ENCODE data around the gene MEI1. TPM values are rescaled to one million over a fixed set of nuclear protein-coding genes. Genes with fewer than 3 reads are reported as not detected.
"Not testable (repeated sequence)": the region's sequence is repeated elsewhere in the genome, so short reads cannot be mapped to it uniquely, and the experiment has no call there.

MEI1 gene
- total RNA-seq, 2 experiments from 2014 or later = 27.7 to 28.4 TPM

DNA sequence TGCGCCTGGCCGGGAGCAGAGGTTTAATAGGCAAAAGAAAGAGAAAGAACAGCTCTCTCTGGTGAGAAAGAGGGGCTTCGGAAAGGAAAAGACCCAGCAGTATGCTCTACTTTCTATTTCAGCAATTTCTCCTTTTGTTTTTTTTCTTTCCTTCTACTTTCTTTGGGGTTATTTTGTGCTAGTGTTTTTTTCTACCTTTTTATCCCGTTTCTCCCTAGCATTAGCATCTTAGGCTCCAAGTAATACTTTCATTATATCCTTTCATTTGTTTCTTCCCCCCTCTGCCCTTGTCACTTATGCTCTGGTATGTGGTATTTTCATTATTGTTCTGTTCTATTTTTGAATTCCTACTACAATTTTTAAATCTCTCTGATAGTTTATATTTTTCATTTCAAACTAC is 15.1 kb upstream of the MEI1 start:
- Mint-ChIP-seq H3K27ac (peak overlapping the region; percentile 60), H3K27me3 (no peaks in the 10 kb centered on the region), H3K4me1 (ENCODE audit: low read depth) (peaks cover 27% of the 10 kb centered on the region), H3K9me3 (no peaks in the 10 kb centered on the region), H3K36me3 (ENCODE audit: low read depth) (peaks cover 39% of the 10 kb centered on the region), H3K4me3 (no peak overlapping the region)
- no peak for TF ChIP-seq CTCF (IDR thresholded peaks at IDR 0.05)
- ATAC-seq = no peak
- DNase-seq = no peak
- CTCF ChIA-PET = interaction anchor here (1.4 to 4.1 kb wide), 2 partner anchors 14 to 17 kb away, joined by 8 to 23 read pairs; no protein-coding TSS in a partner anchor
- intact Hi-C loops (cut with micrococcal nuclease) = no loop called here
- POLR2A ChIA-PET = interaction anchor here (0.6 to 1.0 kb wide), 3 partner anchors 10 to 397 kb away, joined by 3 to 4 read pairs (median 3); no protein-coding TSS in a partner anchor

- DNase-seq, H3K9me3 Mint-ChIP-seq, ATAC-seq, H3K27me3 Mint-ChIP-seq: not testable (repeated sequence)
- H3K27ac Mint-ChIP-seq = peak overlapping the region; percentile 95
- H3K4me3 Mint-ChIP-seq = peak overlapping the region; percentile 91
- ChIA-PET CTCF (interaction anchor here (4.0 to 4.1 kb wide), 2 partner anchors 11 to 20 kb away, joined by 23 to 44 read pairs; partner anchors contain the start of gene MEI1), POLR2A (interaction anchor here (0.8 to 4.1 kb wide), 3 partner anchors 11 to 238 kb away, joined by 3 to 34 read pairs (median 3); partner anchors contain the start of gene MEI1)
- peaks cover 33% of the 10 kb centered on the region for H3K4me1 Mint-ChIP-seq (ENCODE audit: low read depth)
- intact Hi-C loops (cut with micrococcal nuclease) = loop anchor here (5.0 kb wide), 1 partner anchor 95 kb away; no protein-coding TSS in a partner anchor
- peaks cover 22% of the 10 kb centered on the region for H3K36me3 Mint-ChIP-seq (ENCODE audit: low read depth)
Measured at GRCh38 chr22:41686890-41687289, 12.4 kb upstream of the MEI1 start.

- Mint-ChIP-seq H3K4me1 (ENCODE audit: low read depth) (peaks cover 29% of the 10 kb centered on the region), H3K27me3 (no peaks in the 10 kb centered on the region), H3K27ac (peak overlapping the region; percentile 95), H3K9me3 (no peaks in the 10 kb centered on the region), H3K36me3 (ENCODE audit: low read depth) (peaks cover 17% of the 10 kb centered on the region), H3K4me3 (peak overlapping the region; percentile 91)
- intact Hi-C loops (cut with micrococcal nuclease) = loop anchor here (5.0 kb wide), 1 partner anchor 94 kb away; no protein-coding TSS in a partner anchor
- no peak for TF ChIP-seq CTCF (IDR thresholded peaks at IDR 0.05)
- ATAC-seq = peak; percentile 11
- POLR2A ChIA-PET = interaction anchor here (0.7 to 4.1 kb wide), 13 partner anchors 8 to 259 kb away, joined by 3 to 34 read pairs (median 4); partner anchors contain the start of genes CCDC134, CENPM, DESI1 and MEI1
- CTCF ChIA-PET = interaction anchor here (1.7 to 4.1 kb wide), 3 partner anchors 10 to 253 kb away, joined by 8 to 44 read pairs (median 23); partner anchors contain the start of gene MEI1
- DNase-seq = peak; percentile 36
Measured at GRCh38 chr22:41687901-41688364, 11.4 kb upstream of the MEI1 start.

GRCh38 chr22:41688365-41689211 is 10.7 kb upstream of the MEI1 start, which contains the start of gene SNU13:
TSS of gene SNU13 (minus strand) at chr22:41688867. CDS start at chr22:41688796, 71 bp downstream.
- peaks cover 17% of the 10 kb centered on the region for H3K36me3 Mint-ChIP-seq (ENCODE audit: low read depth)
- peak within 1 kb of the TSS; percentile 95 for H3K27ac Mint-ChIP-seq
- intact Hi-C loops (cut with micrococcal nuclease) = loop anchor here (5.0 kb wide), 1 partner anchor 94 kb away; no protein-coding TSS in a partner anchor
- H3K9me3 Mint-ChIP-seq = no peaks in the 10 kb centered on the region
- peaks cover 26% of the 10 kb centered on the region for H3K4me1 Mint-ChIP-seq (ENCODE audit: low read depth)
- no peaks in the 10 kb centered on the region for H3K27me3 Mint-ChIP-seq
- H3K4me3 Mint-ChIP-seq = peak within 1 kb of the TSS; percentile 91
- ATAC-seq (peak; percentile 95), DNase-seq (peak; percentile 95)
- TF ChIP-seq CTCF (IDR thresholded peaks at IDR 0.05) = no peak
- CTCF ChIA-PET = interaction anchor here (1.7 to 4.1 kb wide), 3 partner anchors 10 to 252 kb away, joined by 8 to 44 read pairs (median 23); partner anchors contain the start of gene MEI1
- POLR2A ChIA-PET = interaction anchor here (0.6 to 4.1 kb wide), 25 partner anchors 8 to 276 kb away, joined by 3 to 34 read pairs (median 4); partner anchors contain the start of genes CCDC134, CENPM, DESI1 and MEI1

- no peak for TF ChIP-seq CTCF (IDR thresholded peaks at IDR 0.05)
- ATAC-seq = no peak
- DNase-seq = no peak
- CTCF ChIA-PET = interaction anchor here (0.8 to 1.1 kb wide), 2 partner anchors 8 to 10 kb away, joined by 3 to 4 read pairs; partner anchors contain the start of gene MEI1
- intact Hi-C loops (cut with micrococcal nuclease) = no loop called here
- Mint-ChIP-seq H3K36me3 (ENCODE audit: low read depth) (peaks cover 15% of the 10 kb centered on the region), H3K27me3 (no peaks in the 10 kb centered on the region), H3K9me3 (no peaks in the 10 kb centered on the region), H3K27ac (peak overlapping the region; percentile 95), H3K4me3 (peak overlapping the region; percentile 91), H3K4me1 (ENCODE audit: low read depth) (peaks cover 19% of the 10 kb centered on the region)
- POLR2A ChIA-PET = interaction anchor here (1.0 to 1.2 kb wide), 2 partner anchors 9 to 110 kb away, joined by 3 to 4 read pairs; partner anchors contain the start of genes CCDC134 and MEI1
Measured at GRCh38 chr22:41690476-41690875, 8.8 kb upstream of the MEI1 start.

Measured in activated CD8-positive, alpha-beta T cell treated with anti-CD3 and anti-CD28 coated beads for 36 hours (primary cell).